K562 (cell line): ENCODE data around the gene SKOR1. TPM values are rescaled to one million over a fixed set of nuclear protein-coding genes. Genes with fewer than 3 reads are reported as not detected.

Experiments
- ATAC-seq: fragments of 200-7000 bp; cut with Tn5 transposase; 3 replicates; pipeline ENCODE4 v1.9.1; 2020; ENCODE audit warnings: moderate library complexity
- BruUV-seq: library from RNA; stranded (reverse); fragments of 400-500 nt; replicated peaks from 2 replicates; lab custom pipeline; 2021; lab: Mats Ljungman, UMichigan
- CTCF ChIA-PET: fragments of 300-600 bp; formaldehyde crosslinking; extraction: SDS; loops from one replicate; lab custom pipeline; 2021; ENCODE audit warnings: low intra/inter-chr PET ratio; lab: Yijun Ruan, JAX
- POLR2A ChIA-PET: fragments of 300-600, 350-650 bp; sonication (Branson Sonifier 250); formaldehyde crosslinking; extraction: SDS; loops from one replicate; lab custom pipeline; 2021; ENCODE audit warnings: antibody characterized with exemption, inconsistent platforms; lab: Yijun Ruan, JAX
- DNase-seq, 4 experiments: peaks; one replicate each; pipeline versions ENCODE4 v3.0.0 to v3.0.0-alpha.2; 2011 to 2018; ENCODE audit warnings: low spot score in 3 of 4, mixed read lengths in 3 of 4; ENCODE audit errors: extremely low read depth in 1 of 4
- FAIRE-seq: peaks from 2 replicates; lab custom pipeline; 2011; peaks lifted over from hg19 to GRCh38; lab: Jason Lieb, UNC
- H2AFZ ChIP-seq: 2 replicates; pipeline ENCODE4 v1.6.0; 2011; ENCODE audit warnings: low read depth, low read length, control low read depth, inconsistent platforms
- H3K27ac ChIP-seq: fragments of 200-600 bp; 3 replicates; pipeline ENCODE4 v1.8.0; 2011; ENCODE audit warnings: low read depth, mild to moderate bottlenecking, control low read depth, inconsistent platforms, low read length, moderate library complexity, mixed read lengths; ENCODE audit errors: extremely low read depth
- H3K27me3 ChIP-seq, 2 experiments: fragments of 300-600 bp in 1 of 2; 2 replicates in 1 of 2; 3 replicates in 1 of 2; pipeline versions ENCODE4 v1.6.0 to v1.8.0; 2011; ENCODE audit warnings: inconsistent platforms in 2 of 2, low read length in 2 of 2, mild to moderate bottlenecking in 1 of 2, mixed read lengths in 1 of 2, moderate library complexity in 1 of 2; ENCODE audit not compliant: control insufficient read depth in 2 of 2, insufficient read depth in 2 of 2
- H3K36me3 ChIP-seq: fragments of 300-600 bp; 3 replicates; pipeline ENCODE4 v1.8.0; 2011; ENCODE audit warnings: mild to moderate bottlenecking, low read length, inconsistent platforms; ENCODE audit not compliant: control insufficient read depth, insufficient read depth
- H3K4me1 ChIP-seq, 2 experiments: fragments of 200-600 bp in 1 of 2; replicated peaks in 1 of 2; 2 replicates in 1 of 2; 3 replicates in 1 of 2; pipeline versions ENCODE4 v1.5.1 to v1.8.0; 2011; ENCODE audit warnings: inconsistent platforms in 2 of 2, low read length in 2 of 2, mild to moderate bottlenecking in 1 of 2, mixed read lengths in 1 of 2, moderate library complexity in 1 of 2; ENCODE audit not compliant: control insufficient read depth in 2 of 2, insufficient read depth in 2 of 2
- H3K4me2 ChIP-seq: 2 replicates; pipeline ENCODE4 v1.6.1; 2011; ENCODE audit warnings: low read length, control low read depth, inconsistent platforms, mixed read lengths; ENCODE audit not compliant: insufficient read depth
- H3K4me3 ChIP-seq: fragments of 200-600 bp; sonication (generic), shearing (Covaris generic); 2 replicates; pipeline ENCODE4 v1.5.1; 2016; ENCODE audit warnings: control low read depth, inconsistent platforms
- H3K79me2 ChIP-seq: fragments of 200-600 bp; 3 replicates; pipeline ENCODE4 v1.8.0; 2011; ENCODE audit warnings: low read length, inconsistent platforms; ENCODE audit not compliant: control insufficient read depth, insufficient read depth
- H3K9ac ChIP-seq, 2 experiments: 2 replicates each; pipeline versions ENCODE4 v1.6.0 to v1.6.1; 2011; ENCODE audit warnings: low read depth in 2 of 2, low read length in 2 of 2, control low read depth in 1 of 2, inconsistent platforms in 1 of 2, mild to moderate bottlenecking in 1 of 2, mixed read lengths in 1 of 2; ENCODE audit not compliant: insufficient read depth in 1 of 2
- H3K9me1 ChIP-seq: one replicate; pipeline ENCODE4 v1.6.0; 2011; ENCODE audit warnings: inconsistent platforms, mild to moderate bottlenecking, low read length, moderate library complexity; ENCODE audit not compliant: control insufficient read depth, insufficient read depth
- H3K9me3 ChIP-seq: replicated peaks from 2 replicates; pipeline ENCODE4 v1.5.1; 2011; ENCODE audit warnings: low read depth, low read length, inconsistent platforms; ENCODE audit not compliant: control insufficient read depth, insufficient read depth
- H4K20me1 ChIP-seq: replicated peaks from 2 replicates; pipeline ENCODE4 v1.6.1; 2011; ENCODE audit warnings: low read length, inconsistent platforms, mixed read lengths; ENCODE audit not compliant: control insufficient read depth, insufficient read depth
- FOXJ2 ChIP-seq: fragments of 200-800 bp; sonication (Bioruptor generic); IDR thresholded peaks from 2 replicates; pipeline ENCODE4 v1.6.1; 2016; ENCODE audit warnings: missing genetic modification characterization, missing compliant biosample characterization
- HSF4 ChIP-seq: fragments of 250-450 bp; sonication (Bioruptor Pico); IDR thresholded peaks from 2 replicates; pipeline ENCODE4 v2.1.2; 2022; ENCODE audit warnings: mild to moderate bottlenecking, moderate library complexity, borderline replicate concordance
- MEIS2 ChIP-seq: fragments of 450-650 bp; IDR thresholded peaks from 2 replicates; pipeline ENCODE4 v1.6.1; 2014; ENCODE audit warnings: mild to moderate bottlenecking; ENCODE audit not compliant: partially characterized antibody
- NFIC ChIP-seq: fragments of 450-650 bp; IDR thresholded peaks from 2 replicates; pipeline ENCODE4 v1.6.1; 2017; ENCODE audit warnings: mild to moderate bottlenecking, inconsistent platforms
- ZNF197 ChIP-seq: fragments of 200-800 bp; sonication (Bioruptor generic); IDR thresholded peaks from 2 replicates; pipeline ENCODE4 v1.6.1; 2016; ENCODE audit warnings: low read depth, missing genetic modification characterization, missing compliant biosample characterization
- ZNF316 ChIP-seq: fragments of 450-650 bp; IDR thresholded peaks from 2 replicates; pipeline ENCODE4 v1.6.1; 2016
- ZNF695 ChIP-seq: fragments of 450-650 bp; formaldehyde crosslinking; IDR thresholded peaks from 2 replicates; pipeline ENCODE4 v1.4.0; 2020; ENCODE audit warnings: mild to moderate bottlenecking, moderate library complexity
- ZNF780A ChIP-seq: fragments of 250-450 bp; sonication (Bioruptor Pico); IDR thresholded peaks from 2 replicates; pipeline ENCODE4 v1.5.0; 2021; ENCODE audit warnings: mild to moderate bottlenecking
- WGBS: fragments of 100-300 bp; shearing (Covaris generic); methylation state at CpG from one replicate; pipeline ENCODE4 v1.1.6; 2016; ENCODE audit warnings: low coverage, mixed read lengths; ENCODE audit not compliant: insufficient coverage; ENCODE audit errors: missing lambda C conversion rate; 5-methylcytosine and 5-hydroxymethylcytosine counted together
- in situ Hi-C: fragments of 300-500 bp; cut with MboI; formaldehyde crosslinking; loops from 4 replicates; pipeline ENCODE4 v1.15.0; 2018; ENCODE audit warnings: inconsistent platforms, mixed read lengths
- intact Hi-C: fragments of 100-400 bp; cut with micrococcal nuclease; formaldehyde crosslinking; loops from 2 replicates; pipeline ENCODE4 v1.14.2; 2022
- polyA plus RNA-seq, 8 experiments: library from polyadenylated mRNA; depleted of rRNA in 4 of 8; stranded (reverse) in 5 of 8; unstranded in 3 of 8; fragments of >200 nt; fragmentation: Nextera tagmentation in 2 of 8; fragmentation: Illumina TruSeq in 1 of 8; extraction: Ambion mirVana in 2 of 8; extraction: Trizol in 1 of 8; gene quantifications; 2 replicates each; pipeline versions ENCODE4 v1.2.1 to v1.2.3, GENCODE V29; 2011 to 2014; ENCODE audit warnings: inconsistent platforms in 1 of 8, missing spikeins in 1 of 8
- total RNA-seq, 7 experiments: library from RNA; depleted of rRNA in 6 of 7; stranded (reverse); fragments of >200 nt in 6 of 7; fragmentation: Illumina TruSeq in 2 of 7; extraction: Trizol in 2 of 7; gene quantifications; 2 replicates each; pipeline versions ENCODE4 v1.2.1 to v1.2.3, GENCODE V29; 2011 to 2021; ENCODE audit warnings: low replicate concordance in 1 of 7
- TF ChIP-seq, protein P1 (sequence below), 2 experiments: IDR thresholded peaks in 1 of 2; conservative IDR thresholded peaks in 1 of 2; 2 replicates each; pipeline ENCODE4 v1.6.1; 2016; ENCODE audit warnings: low read depth in 2 of 2, mild to moderate bottlenecking in 1 of 2, missing compliant biosample characterization in 1 of 2, missing genetic modification characterization in 1 of 2, moderate library complexity in 1 of 2
- TF ChIP-seq, protein P2 (sequence below): IDR thresholded peaks from 2 replicates; pipeline ENCODE4 v1.6.1; 2016; ENCODE audit warnings: missing genetic modification characterization, missing compliant biosample characterization
- TF ChIP-seq, protein P3 (sequence below): sonication (generic); formaldehyde crosslinking; IDR thresholded peaks from 2 replicates; pipeline ENCODE4 v1.8.0; 2022; ENCODE audit warnings: mild to moderate bottlenecking, missing genetic modification reagents

SKOR1 gene
- total and polyA plus RNA-seq, 9 of the 15 experiments (the other 6 are each of a cell fraction or from before 2014, with no cell fraction given) = 0.04 to 0.41 (median 0.09) TPM; not detected in 3

DNA sequence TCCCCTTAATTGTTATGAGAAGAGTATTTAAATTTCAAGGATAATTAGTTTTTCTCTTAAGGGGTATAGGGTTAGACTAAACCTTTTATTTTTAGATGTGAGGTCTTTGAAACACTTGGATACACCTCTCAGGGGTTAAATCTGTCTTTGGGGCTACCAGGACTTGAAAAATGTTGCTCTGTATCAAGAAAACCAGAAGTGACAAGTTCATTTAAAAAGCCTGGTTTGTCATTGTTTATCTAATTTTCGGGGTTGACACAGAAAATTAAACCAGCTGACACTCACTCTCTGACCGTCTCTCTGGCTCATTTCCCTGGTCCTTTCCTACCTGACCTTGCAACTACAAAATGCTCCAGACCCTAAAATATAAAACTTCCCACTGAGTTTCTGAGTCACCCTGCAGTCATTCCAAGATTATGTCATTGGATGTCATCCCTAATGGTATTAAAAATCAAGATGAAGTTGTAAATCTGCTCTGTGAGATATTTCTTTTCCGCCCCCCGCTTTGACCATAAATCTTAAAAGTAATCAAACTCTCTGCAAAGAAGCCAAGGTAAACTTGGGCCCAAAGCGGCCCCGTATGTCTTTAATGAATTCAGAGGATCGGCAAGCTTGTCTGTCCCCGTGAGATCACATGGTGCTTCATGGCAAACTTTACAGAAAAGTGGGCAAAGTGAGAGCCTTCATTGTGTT, 32.9 kb upstream of the SKOR1 start (continued):
- TF ChIP-seq, protein P1, sequence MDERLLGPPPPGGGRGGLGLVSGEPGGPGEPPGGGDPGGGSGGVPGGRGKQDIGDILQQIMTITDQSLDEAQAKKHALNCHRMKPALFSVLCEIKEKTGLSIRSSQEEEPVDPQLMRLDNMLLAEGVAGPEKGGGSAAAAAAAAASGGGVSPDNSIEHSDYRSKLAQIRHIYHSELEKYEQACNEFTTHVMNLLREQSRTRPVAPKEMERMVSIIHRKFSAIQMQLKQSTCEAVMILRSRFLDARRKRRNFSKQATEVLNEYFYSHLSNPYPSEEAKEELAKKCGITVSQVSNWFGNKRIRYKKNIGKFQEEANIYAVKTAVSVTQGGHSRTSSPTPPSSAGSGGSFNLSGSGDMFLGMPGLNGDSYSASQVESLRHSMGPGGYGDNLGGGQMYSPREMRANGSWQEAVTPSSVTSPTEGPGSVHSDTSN (CRISPR knock-in tag; IDR thresholded peaks at IDR 0.05; ENCODE audit: low read depth) = no peak
- TF ChIP-seq, protein P1 (tag; conservative IDR thresholded peaks at IDR 0.05; ENCODE audit: low read depth) = peak; percentile 60
- TF ChIP-seq ZNF780A (CRISPR knock-in tag) = no peak

DNA sequence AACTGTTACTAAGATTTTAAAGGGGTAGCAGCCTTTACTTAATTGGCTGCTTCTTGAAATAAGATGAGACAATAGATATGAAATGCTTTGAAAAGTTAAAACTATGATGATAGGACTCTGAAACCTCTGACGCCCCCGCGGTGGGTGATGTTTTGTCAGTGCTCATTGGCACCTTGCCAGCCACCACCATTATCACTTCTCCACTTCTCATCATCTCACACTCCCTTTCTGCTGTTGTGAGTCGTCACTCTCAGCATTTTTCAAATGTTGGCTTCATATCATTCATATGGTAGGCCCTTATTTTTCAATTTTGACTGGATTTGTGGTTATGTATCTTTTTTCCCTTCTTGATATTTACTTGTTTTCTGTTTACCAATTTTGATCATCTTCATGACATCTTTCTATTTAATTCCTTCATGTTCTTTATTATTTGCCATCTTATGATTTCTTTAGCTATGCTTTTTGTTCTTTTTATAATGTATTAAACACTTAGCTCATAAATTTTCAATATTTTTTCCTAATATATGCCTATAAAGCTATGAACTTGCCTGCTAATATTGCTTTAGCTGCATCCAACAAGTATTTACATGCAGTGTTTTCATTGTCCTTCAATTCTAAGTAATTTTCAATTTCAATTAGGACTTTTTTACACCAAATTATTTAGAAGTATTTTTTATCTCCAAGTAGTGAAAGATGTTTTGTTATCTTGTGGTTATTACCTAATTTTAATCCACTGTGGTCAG, 30.3 kb upstream of the SKOR1 start:
- CTCF ChIA-PET = no interaction called here
- intact Hi-C loops = no loop called here
- Histone ChIP-seq H4K20me1 (no peaks in the 10 kb centered on the region), H3K4me2 (no peak overlapping the region; the same call in 1 of the 2 replicates), H3K9me3 (no peaks in the 10 kb centered on the region), H2AFZ (no peak overlapping the region), H3K4me3 (no peak overlapping the region), H3K27me3 (no peaks in the 10 kb centered on the region), H3K9ac (no peak overlapping the region), H3K79me2 (no peaks in the 10 kb centered on the region), H3K36me3 (no peaks in the 10 kb centered on the region), H3K27ac (no peak overlapping the region), H3K4me1 (peaks cover 8 to 14% of the 10 kb centered on the region in 2 experiments; a peak in 3 of 5 replicates), H3K9me1 (no peaks in the 10 kb centered on the region)
- no TSS peak for BruUV-seq
- in situ Hi-C loops = no loop called here
- peak in 2 of 4 experiments; percentile 69 to 70 for DNase-seq
- peak; percentile 68; the same call in 2 of the 3 replicates for ATAC-seq
- WGBS = 0% methylated on average over 4 of the region's 4 CpGs
- FAIRE-seq = peak; percentile 85
- POLR2A ChIA-PET = no interaction called here
- no peak for TF ChIP-seq ZNF695 (CRISPR knock-in tag)
- TF ChIP-seq, protein P2, sequence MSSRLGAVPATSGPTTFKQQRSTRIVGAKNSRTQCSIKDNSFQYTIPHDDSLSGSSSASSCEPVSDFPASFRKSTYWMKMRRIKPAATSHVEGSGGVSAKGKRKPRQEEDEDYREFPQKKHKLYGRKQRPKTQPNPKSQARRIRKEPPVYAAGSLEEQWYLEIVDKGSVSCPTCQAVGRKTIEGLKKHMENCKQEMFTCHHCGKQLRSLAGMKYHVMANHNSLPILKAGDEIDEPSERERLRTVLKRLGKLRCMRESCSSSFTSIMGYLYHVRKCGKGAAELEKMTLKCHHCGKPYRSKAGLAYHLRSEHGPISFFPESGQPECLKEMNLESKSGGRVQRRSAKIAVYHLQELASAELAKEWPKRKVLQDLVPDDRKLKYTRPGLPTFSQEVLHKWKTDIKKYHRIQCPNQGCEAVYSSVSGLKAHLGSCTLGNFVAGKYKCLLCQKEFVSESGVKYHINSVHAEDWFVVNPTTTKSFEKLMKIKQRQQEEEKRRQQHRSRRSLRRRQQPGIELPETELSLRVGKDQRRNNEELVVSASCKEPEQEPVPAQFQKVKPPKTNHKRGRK = no peak
- TF ChIP-seq NFIC = peak; percentile 100
- TF ChIP-seq ZNF316 = 0 out of 2 replicates have a peak, but pooled peaks have one; percentile 4
- no peak for TF ChIP-seq MEIS2
- no peak for TF ChIP-seq FOXJ2 (tag)
- no peak for TF ChIP-seq ZNF197 (CRISPR knock-in tag)
- TF ChIP-seq, protein P3, sequence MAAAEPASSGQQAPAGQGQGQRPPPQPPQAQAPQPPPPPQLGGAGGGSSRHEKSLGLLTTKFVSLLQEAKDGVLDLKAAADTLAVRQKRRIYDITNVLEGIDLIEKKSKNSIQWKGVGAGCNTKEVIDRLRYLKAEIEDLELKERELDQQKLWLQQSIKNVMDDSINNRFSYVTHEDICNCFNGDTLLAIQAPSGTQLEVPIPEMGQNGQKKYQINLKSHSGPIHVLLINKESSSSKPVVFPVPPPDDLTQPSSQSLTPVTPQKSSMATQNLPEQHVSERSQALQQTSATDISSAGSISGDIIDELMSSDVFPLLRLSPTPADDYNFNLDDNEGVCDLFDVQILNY (CRISPR knock-in tag) = no peak
- TF ChIP-seq HSF4 (CRISPR knock-in tag) = no peak
